DOHH2 (cell line): ENCODE measurements around the gene DSC3.
"Not testable (repeated sequence)": the region's sequence is repeated elsewhere in the genome, so short reads cannot be mapped to it uniquely, and the experiment has no call there.

Experiments
- H3F3A ChIP-seq: fragments of 200-600 bp; sonication (generic), shearing (Covaris generic); 2 replicates; pipeline ENCODE4 v1.6.0; 2016; ENCODE audit warnings: antibody characterized with exemption, mild to moderate bottlenecking; ENCODE audit not compliant: control insufficient read depth, insufficient read depth
- H3K27ac ChIP-seq: fragments of 200-600 bp; sonication (generic); 2 replicates; pipeline ENCODE4 v1.5.1; 2014; ENCODE audit warnings: low read depth, mild to moderate bottlenecking, low read length, moderate library complexity
- H3K27me3 ChIP-seq: fragments of 200-600 bp; sonication (generic); 2 replicates; pipeline ENCODE4 v1.6.1; 2014; ENCODE audit warnings: mild to moderate bottlenecking, low read length, mixed read lengths; ENCODE audit not compliant: control insufficient read depth
- H3K36me3 ChIP-seq: fragments of 200-600 bp; sonication (generic); 2 replicates; pipeline ENCODE4 v1.6.1; 2014; ENCODE audit warnings: mild to moderate bottlenecking, low read length, moderate library complexity, mixed read lengths; ENCODE audit not compliant: control insufficient read depth
- H3K4me1 ChIP-seq: fragments of 200-600 bp; sonication (generic); 2 replicates; pipeline ENCODE4 v1.6.1; 2014; ENCODE audit warnings: mild to moderate bottlenecking, low read length, mixed read lengths; ENCODE audit not compliant: control insufficient read depth
- H3K4me2 ChIP-seq: fragments of 200-600 bp; sonication (generic); 2 replicates; pipeline ENCODE4 v1.6.0; 2014; ENCODE audit warnings: mild to moderate bottlenecking, low read length, moderate library complexity
- H3K4me3 ChIP-seq: fragments of 200-600 bp; sonication (generic); 2 replicates; pipeline ENCODE4 v1.5.1; 2014; ENCODE audit warnings: mild to moderate bottlenecking, low read length, mixed read lengths
- H3K79me2 ChIP-seq: fragments of 200-600 bp; sonication (generic); 2 replicates; pipeline ENCODE4 v1.6.1; 2014; ENCODE audit warnings: mild to moderate bottlenecking, low read length, mixed read lengths; ENCODE audit not compliant: control insufficient read depth
- H3K9me2 ChIP-seq: fragments of 200-600 bp; sonication (generic); replicated peaks from 2 replicates; pipeline ENCODE4 v1.6.1; 2014; ENCODE audit warnings: mild to moderate bottlenecking, low read length, mixed read lengths; ENCODE audit not compliant: control insufficient read depth
- H3K9me3 ChIP-seq: fragments of 200-600 bp; sonication (generic); 2 replicates; pipeline ENCODE4 v1.6.1; 2014; ENCODE audit warnings: antibody characterized with exemption, low read length, mixed read lengths; ENCODE audit not compliant: control insufficient read depth, insufficient read depth
- H4K20me1 ChIP-seq: fragments of 200-600 bp; sonication (generic); 2 replicates; pipeline ENCODE4 v1.6.0; 2014; ENCODE audit warnings: low read depth, mild to moderate bottlenecking, antibody characterized with exemption, low read length, moderate library complexity; ENCODE audit not compliant: control insufficient read depth, insufficient read depth
- CTCF ChIP-seq: fragments of 200-600 bp; sonication (generic); IDR thresholded peaks from one replicate; pipeline ENCODE4 v1.5.1; 2014; ENCODE audit warnings: antibody characterized with exemption, mild to moderate bottlenecking, low read depth, low read length; ENCODE audit not compliant: poor library complexity, severe bottlenecking
- EZH2phosphoT487 ChIP-seq: fragments of 200-600 bp; sonication (generic); IDR thresholded peaks from 2 replicates; pipeline ENCODE4 v1.6.1; 2017; ENCODE audit warnings: borderline replicate concordance, mild to moderate bottlenecking, antibody characterized with exemption, low read length, moderate library complexity, mixed read lengths

Gene DSC3

GRCh38 chr18:31041271-31042083, 1.1 kb downstream of the DSC3 start:
- H3K27me3 ChIP-seq, result no peaks in the 10 kb centered on the region

GRCh38 chr18:31040686-31041270, 1.8 kb downstream of the DSC3 start:
- Histone ChIP-seq H3K27ac (no peak overlapping the region), H3K36me3 (no peaks in the 10 kb centered on the region), H3K27me3 (no peaks in the 10 kb centered on the region), H3K9me3 (peaks cover 21% of the 10 kb centered on the region; the same call in 1 of the 2 replicates), H3K4me2 (no peak overlapping the region), H3F3A (no peaks in the 10 kb centered on the region), H3K4me1 (no peaks in the 10 kb centered on the region), H3K9me2 (no peaks in the 10 kb centered on the region), H3K79me2 (no peaks in the 10 kb centered on the region), H3K4me3 (no peak overlapping the region), H4K20me1 (no peaks in the 10 kb centered on the region)
- no peak for TF ChIP-seq EZH2phosphoT487

More at GRCh38 chr18:31041271-31042083, 1.1 kb downstream of the DSC3 start:
- no peaks in the 10 kb centered on the region for H4K20me1 ChIP-seq
- no peak overlapping the region for H3K4me3 ChIP-seq
- no peak for TF ChIP-seq CTCF
- no peak for TF ChIP-seq EZH2phosphoT487
- no peak overlapping the region for H3K27ac ChIP-seq
- H3K36me3 ChIP-seq, result no peaks in the 10 kb centered on the region
- no peaks in the 10 kb centered on the region for H3K4me1 ChIP-seq
- H3K79me2 ChIP-seq, result no peaks in the 10 kb centered on the region
- no peaks in the 10 kb centered on the region for H3K9me2 ChIP-seq
- no peak overlapping the region for H3K4me2 ChIP-seq
- H3F3A ChIP-seq, result no peaks in the 10 kb centered on the region
- H3K9me3 ChIP-seq, result peaks cover 21% of the 10 kb centered on the region; the same call in 1 of the 2 replicates

GRCh38 chr18:31039426-31039825, 3.1 kb downstream of the DSC3 start:
- Histone ChIP-seq H3K4me3 (no peak overlapping the region), H3K36me3 (no peaks in the 10 kb centered on the region), H3K79me2 (no peaks in the 10 kb centered on the region), H3K9me2 (no peaks in the 10 kb centered on the region), H4K20me1 (no peaks in the 10 kb centered on the region), H3F3A (no peaks in the 10 kb centered on the region), H3K4me1 (no peaks in the 10 kb centered on the region), H3K9me3 (peaks cover 21% of the 10 kb centered on the region; the same call in 1 of the 2 replicates), H3K4me2 (no peak overlapping the region), H3K27me3 (no peaks in the 10 kb centered on the region), H3K27ac (no peak overlapping the region)
- TF ChIP-seq EZH2phosphoT487 (no peak), CTCF (no peak)

- H4K20me1 ChIP-seq, H3K4me2 ChIP-seq, H3K79me2 ChIP-seq, H3F3A ChIP-seq, H3K9me2 ChIP-seq, H3K4me1 ChIP-seq, H3K27ac ChIP-seq, H3K36me3 ChIP-seq, H3K27me3 ChIP-seq, H3K4me3 ChIP-seq: not testable (repeated sequence)
- H3K9me3 ChIP-seq, result peaks cover 11% of the 10 kb centered on the region; the same call in 1 of the 2 replicates
These were observed 4.9 kb downstream of the DSC3 start for GRCh38 chr18:31037686-31038085.
